GM19240 (cell line): Measurements from ENCODE around the gene CORIN.
"Not testable (repeated sequence)": the region's sequence is repeated elsewhere in the genome, so short reads cannot be mapped to it uniquely, and the experiment has no call there.

ENCODE experiments used
- DNase-seq: peaks from one replicate; pipeline ENCODE4 v3.0.0; 2011; ENCODE audit warnings: low spot score; ENCODE audit not compliant: insufficient read length

CORIN gene

GRCh38 chr4:47767956-47768355, 69.9 kb downstream of the CORIN start:
- DNase-seq = not testable (repeated sequence)

- DNase-seq = no peak
Observed at GRCh38 chr4:47763279-47763678, 74.6 kb downstream of the CORIN start.

GRCh38 chr4:47762376-47763266, 75.2 kb downstream of the CORIN start:
- no peak for DNase-seq

GRCh38 chr4:47753316-47753715, 84.6 kb downstream of the CORIN start:
- not testable (repeated sequence) for DNase-seq

GRCh38 chr4:47752214-47752613, 85.7 kb downstream of the CORIN start:
- DNase-seq = no peak

GRCh38 chr4:47750788-47751187, 87.1 kb downstream of the CORIN start:
- no peak for DNase-seq

GRCh38 chr4:47749858-47750257, 88.0 kb downstream of the CORIN start:
- no peak for DNase-seq

- no peak for DNase-seq
Observed at GRCh38 chr4:47749060-47749459, 88.8 kb downstream of the CORIN start.

- DNase-seq = no peak
Observed at GRCh38 chr4:47747846-47748494, 89.9 kb downstream of the CORIN start.

- no peak for DNase-seq
Observed at GRCh38 chr4:47747211-47747610, 90.7 kb downstream of the CORIN start.

GRCh38 chr4:47746122-47746521, 91.7 kb downstream of the CORIN start:
- DNase-seq = no peak

- no peak for DNase-seq
Observed at GRCh38 chr4:47744843-47745382, 93.0 kb downstream of the CORIN start.

GRCh38 chr4:47744253-47744652, 93.6 kb downstream of the CORIN start:
- DNase-seq = no peak

GRCh38 chr4:47741200-47741599, 96.7 kb downstream of the CORIN start:
- no peak for DNase-seq

- no peak for DNase-seq
Observed at GRCh38 chr4:47737326-47737725, 100.5 kb downstream of the CORIN start.

GRCh38 chr4:47736555-47736954, 101.3 kb downstream of the CORIN start:
- no peak for DNase-seq

- no peak for DNase-seq
Observed at GRCh38 chr4:47736146-47736545, 101.7 kb downstream of the CORIN start.

GRCh38 chr4:47733302-47734175, 104.3 kb downstream of the CORIN start:
- no peak for DNase-seq

- DNase-seq = no peak
Observed at GRCh38 chr4:47731182-47731581, 106.7 kb downstream of the CORIN start.

GRCh38 chr4:47729131-47729680, 108.7 kb downstream of the CORIN start:
- no peak for DNase-seq

- DNase-seq = no peak
Observed at GRCh38 chr4:47721892-47722575, 115.8 kb downstream of the CORIN start.
